Effector memory CD4-positive, alpha-beta T cell (primary cell): ENCODE results near the gene KIF19.
A peak's percentile ranks its signal among the peaks of the same experiment; 100 is the strongest.

ENCODE experiments used
- DNase-seq, 3 donors: peaks; one replicate each; pipeline ENCODE4 v3.0.0-alpha.2; 2020
- H3K27ac ChIP-seq: 2 replicates; pipeline ENCODE4 v1.7.0; 2013; ENCODE audit warnings: mild to moderate bottlenecking, low read length, moderate library complexity; ENCODE audit not compliant: insufficient read depth, poor library complexity, severe bottlenecking
- H3K27me3 ChIP-seq: replicated peaks from 2 replicates; pipeline ENCODE4 v1.7.0; 2013; ENCODE audit warnings: mild to moderate bottlenecking, low read length; ENCODE audit not compliant: insufficient read depth, control insufficient read depth, poor library complexity, severe bottlenecking
- H3K36me3 ChIP-seq: 2 replicates; pipeline ENCODE4 v1.7.0; 2013; ENCODE audit warnings: mild to moderate bottlenecking, low read length, moderate library complexity; ENCODE audit not compliant: control insufficient read depth, insufficient read depth
- H3K4me1 ChIP-seq: 2 replicates; pipeline ENCODE4 v1.7.0; 2013; ENCODE audit warnings: low read length, mild to moderate bottlenecking; ENCODE audit not compliant: control insufficient read depth, insufficient read depth, poor library complexity, severe bottlenecking
- H3K4me3 ChIP-seq: 2 replicates; pipeline ENCODE4 v1.7.0; 2013; ENCODE audit warnings: low read length, low read depth, mild to moderate bottlenecking; ENCODE audit not compliant: insufficient read depth, poor library complexity, severe bottlenecking
- H3K9me3 ChIP-seq: 2 replicates; pipeline ENCODE4 v1.7.0; 2013; ENCODE audit warnings: mild to moderate bottlenecking, low read length, moderate library complexity; ENCODE audit not compliant: control insufficient read depth

The KIF19 gene

GRCh38 chr17:74368341-74369081 lies 42.5 kb downstream of the KIF19 start:
- Histone ChIP-seq H3K4me3 (no peak overlapping the region), H3K27me3 (no peaks in the 10 kb centered on the region), H3K27ac (no peak overlapping the region), H3K4me1 (peaks cover 15% of the 10 kb centered on the region), H3K36me3 (no peaks in the 10 kb centered on the region), H3K9me3 (no peaks in the 10 kb centered on the region)
- peak; percentile 47 to 67 (median 51) for DNase-seq

DNA sequence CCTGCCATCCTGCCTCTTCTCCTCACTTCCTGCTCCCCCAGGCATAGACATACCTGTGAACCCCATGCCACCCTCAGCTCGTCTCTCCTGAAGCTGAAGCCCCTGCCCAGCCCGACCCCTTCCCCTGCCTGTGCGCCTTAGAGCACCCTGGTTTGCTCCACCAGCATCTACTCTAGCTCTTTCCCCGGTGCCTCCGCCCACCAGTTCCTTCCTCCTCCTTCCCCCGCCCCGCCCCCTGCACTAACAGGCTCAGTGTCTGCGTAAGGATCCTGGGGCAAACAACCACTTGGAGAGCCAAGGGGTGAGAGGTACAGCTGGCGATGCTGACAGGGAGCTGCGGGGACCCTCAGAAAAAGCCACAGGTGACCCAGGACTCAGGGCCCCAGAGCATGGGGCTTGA lies 43.2 kb downstream of the KIF19 start:
- Histone ChIP-seq H3K27me3 (no peaks in the 10 kb centered on the region), H3K9me3 (no peaks in the 10 kb centered on the region), H3K27ac (no peak overlapping the region), H3K36me3 (no peaks in the 10 kb centered on the region), H3K4me1 (peaks cover 15% of the 10 kb centered on the region), H3K4me3 (no peak overlapping the region)
- peak in 2 of 3 donors; percentile 29 to 34 for DNase-seq

DNA sequence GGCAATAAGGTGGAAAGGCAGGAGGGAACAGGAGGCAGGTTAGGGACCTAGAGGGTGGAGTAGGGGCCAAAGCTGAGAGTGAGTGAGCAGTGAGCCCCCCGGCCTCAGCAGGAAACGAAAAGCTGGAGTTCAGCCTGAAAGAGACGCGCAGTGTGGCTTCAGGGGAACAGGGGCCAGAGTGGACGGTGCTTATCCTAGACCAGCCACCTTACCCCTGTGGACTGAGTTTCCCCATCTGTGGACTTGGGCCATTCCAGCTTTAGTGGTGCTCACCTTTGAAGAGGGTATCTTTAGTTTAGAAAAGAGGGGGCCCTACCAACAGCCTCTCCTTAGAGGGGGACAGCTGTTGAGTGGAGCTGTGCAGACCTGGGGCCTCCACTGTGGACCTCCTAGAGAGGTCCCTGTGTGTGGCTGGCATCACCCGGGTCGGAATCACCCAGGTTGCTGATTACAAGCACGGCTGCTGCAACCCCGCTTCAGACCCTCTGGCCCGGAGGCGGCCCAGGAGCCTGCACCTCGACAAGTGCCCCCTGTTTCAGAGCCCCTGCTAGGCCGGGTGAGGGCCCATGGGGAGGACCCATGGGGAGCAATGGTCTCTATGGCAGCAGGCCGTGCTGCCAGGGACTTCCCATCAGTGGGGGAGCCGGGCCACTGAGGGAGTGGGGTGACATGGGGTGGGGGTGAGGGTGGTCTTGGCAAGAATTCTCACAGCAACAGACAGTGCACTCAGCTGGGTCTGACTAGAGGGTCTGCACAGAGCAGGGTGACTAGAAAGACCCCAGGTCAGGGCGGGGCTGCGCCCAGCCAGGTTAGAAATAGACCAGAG lies 43.9 kb downstream of the KIF19 start:
- no peak overlapping the region for H3K4me3 ChIP-seq
- no peaks in the 10 kb centered on the region for H3K36me3 ChIP-seq
- DNase-seq = no peak
- no peaks in the 10 kb centered on the region for H3K9me3 ChIP-seq
- H3K27ac ChIP-seq = no peak overlapping the region
- H3K27me3 ChIP-seq = no peaks in the 10 kb centered on the region
- H3K4me1 ChIP-seq = peaks cover 15% of the 10 kb centered on the region

GRCh38 chr17:74371653-74372147 lies 45.7 kb downstream of the KIF19 start:
- Histone ChIP-seq H3K27me3 (no peaks in the 10 kb centered on the region), H3K36me3 (no peaks in the 10 kb centered on the region), H3K4me1 (peaks cover 15% of the 10 kb centered on the region), H3K4me3 (no peak overlapping the region), H3K9me3 (no peaks in the 10 kb centered on the region), H3K27ac (no peak overlapping the region)
- DNase-seq = no peak

DNA sequence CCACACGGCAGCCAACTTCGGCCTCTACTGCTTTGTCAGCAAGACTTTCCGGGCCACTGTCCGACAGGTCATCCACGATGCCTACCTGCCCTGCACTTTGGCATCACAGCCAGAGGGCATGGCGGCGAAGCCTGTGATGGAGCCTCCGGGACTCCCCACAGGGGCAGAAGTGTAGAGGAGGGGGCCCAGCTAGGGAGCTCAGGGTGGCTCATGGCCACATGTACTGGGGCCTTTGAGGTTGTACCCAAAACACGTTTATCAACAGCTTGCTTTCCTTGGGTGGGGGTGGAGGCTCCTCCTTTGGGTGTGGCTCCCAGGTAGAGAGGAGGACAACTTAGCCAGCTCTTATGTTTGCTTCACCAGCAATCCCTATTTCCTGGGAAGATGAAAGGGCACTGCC lies 46.4 kb downstream of the KIF19 start:
- Histone ChIP-seq H3K4me1 (peaks cover 15% of the 10 kb centered on the region), H3K27ac (no peak overlapping the region), H3K9me3 (no peaks in the 10 kb centered on the region), H3K4me3 (no peak overlapping the region), H3K36me3 (no peaks in the 10 kb centered on the region), H3K27me3 (no peaks in the 10 kb centered on the region)
- DNase-seq = no peak

DNA sequence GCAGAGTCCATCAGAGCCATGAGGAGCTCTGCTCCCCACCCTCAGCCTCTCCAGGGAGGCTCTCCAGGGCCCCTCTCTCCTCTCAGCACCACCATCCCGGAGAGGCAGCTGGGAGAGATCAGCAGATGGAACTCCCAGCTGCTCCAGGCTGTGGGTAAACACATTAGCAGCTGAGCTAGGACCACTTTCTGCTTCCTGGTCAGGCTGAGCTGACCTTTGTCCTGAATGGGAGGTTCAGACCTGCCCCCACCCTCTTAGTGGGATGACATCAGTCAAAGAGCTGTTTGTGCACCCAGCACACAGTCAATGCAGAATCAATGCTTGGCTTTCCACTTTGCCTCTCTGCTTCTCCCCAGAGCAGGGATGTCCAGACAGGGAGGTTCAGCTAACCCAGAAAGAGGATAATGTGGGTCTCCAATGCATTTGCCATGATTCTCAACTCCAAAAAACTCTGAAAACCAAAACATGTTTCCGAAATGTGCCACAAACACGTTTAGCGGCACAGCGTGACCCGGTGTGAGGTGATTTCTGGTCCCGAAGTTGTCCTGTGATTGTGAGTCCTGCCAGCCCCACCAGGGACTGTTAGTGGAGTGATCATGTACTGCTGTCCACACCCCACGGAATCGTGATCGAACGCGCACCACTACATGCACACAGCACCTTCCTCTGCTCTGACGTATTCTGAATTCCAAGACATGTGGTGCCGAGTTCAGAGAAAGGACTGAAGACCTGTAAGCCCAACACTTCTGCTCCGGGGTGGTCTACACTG lies 48.0 kb downstream of the KIF19 start:
- Histone ChIP-seq H3K4me3 (no peak overlapping the region), H3K27ac (no peak overlapping the region), H3K9me3 (no peaks in the 10 kb centered on the region), H3K36me3 (no peaks in the 10 kb centered on the region), H3K4me1 (peaks cover 5% of the 10 kb centered on the region), H3K27me3 (no peaks in the 10 kb centered on the region)
- DNase-seq = no peak

GRCh38 chr17:74374858-74375257 lies 48.8 kb downstream of the KIF19 start:
- Histone ChIP-seq H3K27me3 (no peaks in the 10 kb centered on the region), H3K27ac (no peak overlapping the region), H3K4me3 (no peak overlapping the region), H3K36me3 (no peaks in the 10 kb centered on the region), H3K4me1 (peaks cover 7% of the 10 kb centered on the region), H3K9me3 (no peaks in the 10 kb centered on the region)
- DNase-seq = no peak

GRCh38 chr17:74379495-74380085 lies 53.6 kb downstream of the KIF19 start:
- Histone ChIP-seq H3K9me3 (no peaks in the 10 kb centered on the region), H3K4me3 (no peak overlapping the region), H3K27ac (no peak overlapping the region), H3K36me3 (no peaks in the 10 kb centered on the region), H3K4me1 (peaks cover 8% of the 10 kb centered on the region), H3K27me3 (no peaks in the 10 kb centered on the region)
- DNase-seq = peak; percentile 74 to 86 (median 83)

DNA sequence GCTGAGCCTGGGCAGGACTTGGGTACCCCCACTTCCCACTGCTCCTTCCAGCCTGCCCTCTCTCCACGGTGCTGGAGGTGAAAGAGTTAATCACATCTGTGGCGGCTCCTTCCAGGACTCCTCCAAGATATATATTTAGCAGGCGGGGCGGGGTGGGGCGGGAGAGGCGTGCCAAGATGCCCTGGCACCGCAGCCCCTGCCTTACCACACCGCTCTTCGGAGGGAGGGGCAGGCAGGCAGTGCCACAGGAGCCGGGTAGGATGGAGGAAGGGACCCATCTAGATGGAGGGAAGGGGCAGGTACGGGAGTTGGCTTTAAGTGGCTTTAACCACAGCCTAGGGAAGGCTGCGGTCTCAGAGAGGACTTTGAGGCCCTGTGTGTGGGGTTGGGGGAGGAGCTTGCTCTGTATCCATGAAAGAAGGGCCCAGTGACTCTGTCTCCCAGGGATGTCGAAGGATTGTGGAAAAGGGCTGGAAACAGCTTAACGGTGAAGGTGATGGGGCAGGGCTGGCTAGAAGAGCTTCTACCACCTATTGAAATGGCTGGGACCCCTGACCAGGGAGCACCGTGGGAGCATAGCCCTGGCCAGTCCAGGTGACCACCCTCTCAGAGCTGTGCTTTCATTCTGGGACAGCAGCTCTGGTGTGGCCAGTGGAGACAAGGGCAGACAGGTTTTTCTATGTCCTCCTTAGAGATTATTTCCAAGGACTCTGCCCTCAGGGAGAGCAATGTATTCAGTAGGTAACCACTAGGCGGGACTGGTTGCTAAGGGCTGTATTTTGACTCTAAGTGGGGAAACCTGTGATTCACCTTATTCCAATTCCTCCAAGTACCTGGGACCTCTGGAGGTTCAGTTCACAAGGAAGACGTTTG lies 54.3 kb downstream of the KIF19 start:
- Histone ChIP-seq H3K4me3 (no peak overlapping the region), H3K9me3 (no peaks in the 10 kb centered on the region), H3K27ac (no peak overlapping the region), H3K4me1 (peaks cover 8% of the 10 kb centered on the region), H3K27me3 (no peaks in the 10 kb centered on the region), H3K36me3 (no peaks in the 10 kb centered on the region)
- DNase-seq = no peak
